HPDE6-E6E7 (cell line): ENCODE results near the gene COL8A2.
A peak's percentile ranks its signal among the peaks of the same experiment; 100 is the strongest.

Source experiments
- DNase-seq: peaks from one replicate; pipeline ENCODE4 v3.0.0; 2011; ENCODE audit warnings: missing footprints; ENCODE audit errors: extremely low spot score

The COL8A2 gene

GRCh38 chr1:36137226-36137625 lies 12.2 kb upstream of the COL8A2 start:
- no peak for DNase-seq

DNA sequence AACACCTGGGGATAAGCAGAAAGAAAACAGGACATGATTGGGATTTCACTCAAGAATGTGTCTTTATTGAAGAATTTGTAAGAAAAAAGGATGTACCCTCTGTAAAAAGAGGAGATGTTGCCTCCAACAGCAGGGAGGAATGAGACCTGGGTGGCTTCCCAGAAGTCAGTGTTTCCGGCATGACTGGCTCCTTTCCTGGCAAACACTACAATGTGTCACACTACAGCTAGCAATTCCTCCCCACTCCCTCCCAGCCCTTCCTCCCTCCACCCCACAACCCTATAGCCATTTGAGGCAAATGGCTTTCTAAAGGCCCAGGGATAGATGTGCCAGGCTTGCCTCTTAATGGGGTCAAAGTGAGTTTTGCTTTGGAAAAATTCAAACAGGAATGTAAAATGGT lies 11.5 kb upstream of the COL8A2 start:
- no peak for DNase-seq

DNA sequence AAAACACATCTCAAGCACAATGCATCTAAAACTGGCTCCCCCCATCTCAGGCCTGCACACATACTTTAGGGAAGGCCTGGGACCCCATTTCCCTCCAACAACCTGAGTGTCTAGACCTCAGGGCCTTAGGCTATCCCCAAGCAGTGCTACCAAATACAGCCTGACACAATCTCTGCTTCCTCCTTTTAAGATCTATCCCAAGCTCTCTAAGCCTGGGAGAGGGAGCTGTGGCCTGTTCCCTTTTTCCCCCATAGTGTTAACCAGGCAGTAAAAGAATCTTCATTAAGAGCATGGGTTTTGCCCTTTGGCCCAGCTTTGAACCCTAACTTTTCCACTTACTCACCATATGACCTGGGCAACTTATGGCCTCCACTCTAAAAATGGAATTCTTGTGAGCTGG lies 10.8 kb upstream of the COL8A2 start:
- DNase-seq = no peak

DNA sequence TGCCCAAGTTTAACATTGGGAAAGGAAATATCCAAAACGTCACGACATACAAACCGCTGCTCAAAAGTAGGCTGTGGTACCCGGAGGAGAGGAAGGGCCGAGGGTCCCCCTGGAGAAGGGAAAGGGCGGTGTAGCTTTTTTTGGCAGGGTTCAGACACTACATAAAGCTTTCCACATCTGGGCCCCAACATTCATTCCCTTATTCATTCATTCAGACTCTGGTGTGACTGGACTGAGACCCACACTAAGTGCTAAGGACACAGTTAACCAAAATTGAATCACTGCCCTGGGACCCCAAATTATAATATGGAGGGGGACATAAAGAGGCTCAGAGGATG lies 10.3 kb upstream of the COL8A2 start:
- DNase-seq = no peak

DNA sequence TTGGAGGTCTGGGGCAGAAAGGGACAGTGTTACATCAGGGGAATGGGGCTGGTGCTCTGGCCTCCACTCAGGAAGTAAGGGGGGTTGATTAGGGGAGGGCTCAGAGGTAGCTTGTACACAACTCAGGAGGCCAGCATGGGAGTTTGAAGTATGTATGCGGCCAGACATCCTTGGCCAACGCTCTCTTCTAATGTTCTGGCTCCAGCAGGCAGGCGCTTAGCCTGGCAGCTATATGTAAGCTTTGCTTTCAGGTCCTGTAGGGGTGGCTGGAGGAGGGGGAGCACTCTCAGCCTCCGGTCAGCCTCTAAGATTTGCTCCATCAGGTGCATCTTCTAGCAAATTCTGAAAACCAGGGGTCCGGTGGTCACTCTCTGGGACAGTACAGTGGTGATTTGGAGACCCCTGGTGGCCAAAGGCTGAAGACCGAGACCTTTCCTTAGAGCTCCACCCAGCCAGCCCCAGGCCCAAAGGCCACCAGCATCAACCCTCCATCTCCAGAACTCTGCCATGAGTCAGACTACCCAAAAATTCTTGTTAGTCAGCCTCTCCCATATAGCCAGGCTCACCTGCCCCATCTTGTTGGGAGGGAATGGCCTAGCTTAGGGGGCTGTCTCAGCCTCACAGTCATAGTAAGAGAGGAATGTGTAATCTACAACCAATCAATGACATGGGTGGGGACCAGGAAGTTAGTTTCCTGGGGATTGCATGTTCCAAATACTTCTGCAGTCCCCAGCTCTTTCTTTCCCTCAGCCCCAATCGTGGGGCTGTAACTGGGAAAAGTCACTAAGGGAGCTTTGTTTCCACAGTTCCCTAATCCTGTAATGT lies 9.7 kb upstream of the COL8A2 start:
- DNase-seq = peak; percentile 93

DNA sequence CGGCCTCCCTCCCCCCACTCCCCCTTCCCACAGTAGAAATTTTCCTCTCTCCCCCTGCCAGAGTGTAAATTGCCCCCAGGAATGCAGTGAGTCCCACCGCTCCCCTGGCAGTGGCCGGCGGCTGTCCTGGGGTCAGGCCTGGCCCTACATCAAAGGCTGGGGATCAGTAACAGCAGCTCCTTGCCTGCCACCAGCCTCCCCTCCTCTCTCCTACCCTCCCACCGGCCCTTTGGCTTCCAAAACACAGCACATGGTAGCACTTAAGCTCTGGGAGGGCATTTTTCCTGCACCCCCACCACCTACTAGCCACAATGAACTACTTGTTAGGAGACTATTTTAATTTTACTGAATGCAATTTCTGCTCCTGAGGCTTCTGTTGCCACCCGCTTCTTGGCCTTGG lies 9.0 kb upstream of the COL8A2 start:
- no peak for DNase-seq

- peak; percentile 89 for DNase-seq
Measured at GRCh38 chr1:36133484-36133883, 8.5 kb upstream of the COL8A2 start.

GRCh38 chr1:36132029-36132428 lies 7.0 kb upstream of the COL8A2 start:
- no peak for DNase-seq

GRCh38 chr1:36128905-36129206 lies 3.8 kb upstream of the COL8A2 start:
- no peak for DNase-seq

DNA sequence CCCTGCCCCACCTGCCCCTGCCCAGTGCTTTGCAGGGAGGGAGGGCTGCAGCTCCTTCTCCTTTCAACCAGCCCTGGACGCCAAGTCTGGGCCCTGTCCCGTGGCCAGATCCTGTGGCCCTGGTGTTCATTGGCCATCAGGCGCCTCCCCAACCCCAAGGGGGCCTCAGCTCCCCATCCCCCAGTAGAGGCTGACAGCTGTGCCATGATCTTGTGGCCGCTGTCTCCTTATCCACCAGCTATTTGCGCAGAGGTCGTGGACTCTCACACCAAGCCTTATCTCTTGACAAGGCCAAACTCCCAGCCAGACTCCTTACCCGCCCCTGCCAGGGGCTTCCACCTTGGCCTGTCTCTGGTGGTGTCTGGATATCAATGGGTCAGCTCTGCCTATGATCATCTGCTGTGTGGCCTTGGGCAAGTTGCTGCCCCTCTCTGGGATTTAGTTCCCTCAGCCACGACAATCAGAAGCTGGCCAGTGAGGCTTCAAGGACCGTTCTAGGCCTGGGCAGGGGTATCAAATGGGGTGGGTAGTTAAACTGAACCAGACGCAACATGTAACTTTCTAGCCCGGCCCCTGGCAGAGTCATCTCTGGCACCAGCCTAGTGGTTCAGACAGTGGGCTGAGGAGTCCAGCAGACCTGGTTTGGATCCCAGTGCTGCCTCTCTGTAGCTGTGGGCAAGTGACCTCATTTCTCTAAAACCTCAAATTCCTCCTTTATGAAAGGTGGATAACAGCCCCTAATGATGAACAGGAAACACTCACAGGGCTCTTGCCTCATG lies 3.3 kb upstream of the COL8A2 start:
- no peak for DNase-seq

DNA sequence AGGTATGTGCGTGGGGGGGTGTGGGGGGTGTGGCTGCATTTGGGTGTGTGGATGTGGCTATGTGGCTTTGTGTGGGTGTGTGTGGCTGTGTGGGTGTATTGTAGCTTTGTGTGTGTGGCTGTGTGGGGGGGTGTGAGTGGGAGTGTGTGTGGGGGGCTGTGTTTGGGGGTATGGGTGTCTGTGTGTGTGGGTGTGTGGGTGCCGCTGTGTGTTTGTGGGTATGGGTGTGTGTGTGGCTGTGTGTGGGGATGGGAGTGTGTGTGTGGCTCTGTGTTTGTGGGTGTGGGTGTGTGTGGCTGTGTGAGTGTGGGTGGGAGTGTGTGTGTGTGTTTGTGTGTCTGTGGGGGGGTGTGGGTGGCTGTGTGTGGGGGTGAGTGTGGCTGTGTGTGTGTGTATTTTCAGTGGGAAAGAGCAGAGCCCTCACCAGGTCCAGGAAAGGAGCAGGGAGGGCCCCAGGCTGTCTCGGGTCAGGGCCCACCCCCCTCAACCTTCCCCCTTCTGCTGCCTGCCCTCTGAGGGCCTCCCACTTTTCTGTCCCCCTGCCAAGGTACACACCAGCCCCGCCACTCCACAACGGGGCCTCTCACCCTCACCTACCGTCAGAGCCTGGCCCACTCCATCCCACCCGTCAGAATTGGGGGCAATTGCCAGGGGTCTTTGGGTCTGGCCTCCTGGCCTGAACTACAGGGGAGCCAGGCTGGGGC lies 1.9 kb upstream of the COL8A2 start:
- DNase-seq = no peak

DNA sequence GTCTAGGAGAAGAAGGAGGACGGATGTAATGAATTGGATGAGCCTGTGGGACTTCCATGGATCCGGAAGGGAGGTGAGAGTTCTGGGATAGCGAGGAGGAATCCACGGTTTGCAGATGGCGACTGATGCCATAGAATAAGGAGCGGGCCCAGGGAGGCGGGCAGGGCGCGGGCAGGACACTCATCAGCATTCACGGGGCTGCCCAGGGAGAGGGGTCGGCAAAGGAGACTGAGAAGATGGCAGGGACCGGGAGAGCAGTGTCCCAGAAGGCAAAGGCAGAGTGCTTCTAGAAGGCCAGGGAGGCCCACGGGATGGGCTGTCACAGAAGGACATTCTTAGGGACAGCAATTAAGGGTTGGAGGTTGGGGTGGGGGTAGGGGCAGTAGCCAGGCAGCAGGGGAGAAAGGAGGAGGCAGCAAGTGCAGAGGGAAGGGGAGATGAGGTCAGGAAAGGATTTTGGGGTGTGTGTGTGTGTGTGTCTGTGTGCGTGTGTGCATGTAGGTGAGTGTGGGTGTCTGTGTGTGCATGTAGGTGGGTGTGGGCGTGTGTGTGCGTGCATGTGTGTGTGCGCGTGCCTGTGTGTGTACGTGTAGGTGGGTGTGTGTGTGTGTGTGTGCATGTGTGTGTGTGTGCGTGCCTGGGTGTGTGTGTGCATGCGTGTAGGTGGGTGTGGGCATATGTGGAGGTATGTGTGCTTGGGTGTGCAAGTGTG lies 1.1 kb upstream of the COL8A2 start:
- DNase-seq = no peak

- DNase-seq = no peak
Measured at GRCh38 chr1:36124404-36125128, 456 bp downstream of the COL8A2 start.

- DNase-seq = no peak
Measured at GRCh38 chr1:36123356-36123755, 1.7 kb downstream of the COL8A2 start.

DNA sequence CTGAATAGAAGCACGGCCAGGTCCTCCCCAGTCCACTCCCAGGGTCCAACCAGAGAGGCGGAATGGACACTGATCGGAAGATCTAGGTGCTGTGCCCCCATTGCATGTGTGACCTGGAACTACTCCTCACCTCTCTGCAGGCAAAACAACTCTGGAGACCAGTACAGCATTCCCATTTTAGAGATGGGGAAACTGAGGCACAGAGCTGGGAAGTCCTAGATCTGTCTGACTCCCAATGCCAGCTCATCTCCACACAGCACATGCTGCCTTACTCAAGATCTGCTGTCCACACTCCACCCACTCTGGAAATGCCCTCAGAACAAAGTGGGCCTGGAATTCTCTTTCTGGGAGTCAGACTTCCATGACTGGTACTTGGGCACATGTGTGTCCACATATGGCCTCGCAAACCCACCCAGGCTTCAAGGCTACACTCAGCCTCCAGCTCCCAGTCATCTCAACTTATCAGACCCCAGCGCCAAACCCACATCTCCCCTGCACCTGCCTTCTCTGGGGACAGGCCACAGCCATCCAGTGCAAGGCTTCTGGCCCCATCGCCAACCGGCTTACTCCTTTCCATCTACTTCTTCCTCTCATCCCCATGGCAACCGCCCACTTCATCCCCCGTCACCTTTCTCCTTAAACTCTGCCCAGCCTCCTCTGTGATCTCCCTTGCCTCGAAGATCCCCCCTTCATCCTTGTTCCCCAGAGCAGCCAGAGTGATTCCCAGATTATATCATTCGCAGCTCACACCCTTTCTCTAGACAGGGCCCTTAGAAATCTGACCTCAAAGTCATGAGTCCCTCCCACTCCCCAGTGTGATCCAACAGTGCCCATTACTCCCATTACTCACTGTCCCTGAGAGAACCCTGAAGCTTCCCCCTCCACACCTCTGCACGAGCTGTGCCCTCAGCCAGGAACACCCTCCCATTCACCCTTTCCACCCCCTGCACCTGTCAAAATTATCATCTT lies 2.7 kb downstream of the COL8A2 start:
- DNase-seq = no peak

DNA sequence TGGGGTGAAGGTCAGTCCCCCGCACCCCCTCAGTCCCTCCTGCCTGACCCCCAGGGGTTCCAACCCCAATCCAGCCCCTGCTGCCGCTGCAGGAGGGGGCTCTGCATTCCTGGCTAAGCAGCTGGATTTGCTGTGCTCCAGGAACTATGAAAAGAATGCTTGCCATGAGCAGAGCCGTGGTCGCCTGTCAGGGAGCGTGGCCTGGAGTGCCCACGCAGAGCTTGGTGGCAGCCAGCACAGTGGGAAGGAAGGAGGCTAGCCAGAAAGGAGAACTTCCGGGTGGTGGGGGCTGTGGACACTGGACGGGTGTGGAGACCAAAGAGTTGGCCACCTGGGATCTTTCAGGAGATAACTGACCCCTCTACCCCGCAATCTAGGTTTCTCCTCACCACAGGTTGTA lies 5.6 kb downstream of the COL8A2 start:
- no peak for DNase-seq

GRCh38 chr1:36118447-36119204 lies 6.4 kb downstream of the COL8A2 start:
- DNase-seq = no peak

GRCh38 chr1:36116901-36117300 lies 8.1 kb downstream of the COL8A2 start:
- DNase-seq = no peak

DNA sequence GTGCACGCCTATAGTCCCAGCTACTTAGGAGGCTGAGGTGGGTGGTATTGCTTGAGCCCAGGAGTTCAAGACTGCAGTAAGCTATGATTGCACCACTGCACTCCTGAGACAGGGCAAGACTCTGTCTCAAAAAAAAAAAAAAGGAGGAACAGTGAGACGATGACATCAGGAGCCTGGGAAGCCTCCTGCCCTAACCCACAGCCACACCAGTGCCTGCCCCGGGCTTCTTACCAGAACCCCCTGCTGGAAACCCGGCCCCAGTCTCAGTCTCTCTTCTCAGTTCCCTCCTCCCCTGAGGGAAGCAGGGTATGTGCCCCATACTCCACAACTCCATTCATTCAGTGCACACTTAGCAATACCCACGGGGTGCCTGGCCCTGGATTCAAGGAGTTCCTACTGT lies 9.1 kb downstream of the COL8A2 start:
- DNase-seq = no peak

DNA sequence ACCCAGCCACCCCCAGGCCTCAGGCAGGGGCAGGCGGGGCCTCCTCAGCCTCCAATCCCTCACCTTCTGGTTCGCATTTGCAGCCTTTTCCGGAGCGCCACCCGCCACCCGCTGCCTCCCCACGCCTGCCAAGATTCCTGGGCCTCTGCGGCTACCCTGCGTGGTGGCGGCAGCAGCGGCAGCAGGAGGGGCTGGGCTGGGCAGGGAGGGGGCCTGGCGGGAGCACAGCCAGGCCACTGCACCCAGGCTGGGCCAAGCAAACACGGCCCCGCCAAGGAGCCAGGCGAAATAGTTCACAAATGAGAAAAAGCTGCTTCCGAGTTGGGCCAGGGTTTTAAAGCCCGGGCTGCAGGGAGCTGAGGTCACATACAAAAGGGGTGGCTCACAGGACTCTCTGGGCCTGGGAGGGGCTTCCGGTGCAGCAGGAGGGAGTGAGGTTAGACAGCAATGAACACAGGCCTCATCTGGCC lies 9.8 kb downstream of the COL8A2 start:
- no peak for DNase-seq
